HepG2 (cell line): ENCODE measurements around the gene CAMK1G. TPM values are rescaled to one million over a fixed set of nuclear protein-coding genes. Genes with fewer than 3 reads are reported as not detected.
A peak's percentile ranks its signal among the peaks of the same experiment; 100 is the strongest.

Experiments used
- ATAC-seq: fragments of 200-7000 bp; cut with Tn5 transposase; 3 replicates; pipeline ENCODE4 v1.9.1; 2020; ENCODE audit warnings: mild to moderate bottlenecking, moderate library complexity
- BruUV-seq: library from RNA; stranded (reverse); fragments of 400-500 nt; replicated peaks from 2 replicates; lab custom pipeline; 2021; lab: Mats Ljungman, UMichigan
- CTCF ChIA-PET: fragments of 300-600 bp; formaldehyde crosslinking; extraction: SDS; loops from one replicate; lab custom pipeline; 2021; ENCODE audit warnings: low total read pairs, inconsistent platforms, low intra/inter-chr PET ratio; lab: Yijun Ruan, JAX
- POLR2A ChIA-PET: fragments of 350-600 bp; sonication (Branson Sonifier 250); formaldehyde crosslinking; loops from one replicate; lab custom pipeline; 2020; ENCODE audit warnings: antibody characterized with exemption, inconsistent platforms; lab: Yijun Ruan, JAX
- DNase-seq: peaks from one replicate; pipeline ENCODE4 v3.0.0-alpha.2; 2015; ENCODE audit warnings: low spot score
- FAIRE-seq: peaks from 3 replicates; lab custom pipeline; 2011; peaks lifted over from hg19 to GRCh38; lab: Jason Lieb, UNC
- H2AFZ ChIP-seq: one replicate; pipeline ENCODE4 v1.6.1; 2011; ENCODE audit warnings: low read length, inconsistent platforms
- H3K27ac ChIP-seq: fragments of 300-600 bp; 3 replicates; pipeline ENCODE4 v1.8.0; 2011; ENCODE audit warnings: mixed run types, mild to moderate bottlenecking, mixed read lengths, low read length, inconsistent platforms; ENCODE audit not compliant: insufficient read depth; ENCODE audit errors: extremely low read length
- H3K27me3 ChIP-seq, 2 experiments: fragments of 200-600 bp in 1 of 2; 2 replicates in 1 of 2; 3 replicates in 1 of 2; pipeline versions ENCODE4 v1.6.0 to v1.8.0; 2011; ENCODE audit warnings: low read length in 2 of 2, mild to moderate bottlenecking in 2 of 2, moderate library complexity in 2 of 2, inconsistent platforms in 1 of 2; ENCODE audit not compliant: insufficient read depth in 2 of 2, control insufficient read depth in 1 of 2
- H3K36me3 ChIP-seq, 2 experiments: fragments of 200-600 bp in 1 of 2; replicated peaks in 1 of 2; 2 replicates in 1 of 2; 3 replicates in 1 of 2; pipeline versions ENCODE4 v1.5.1 to v1.8.0; 2011; ENCODE audit warnings: low read length in 2 of 2, inconsistent platforms in 1 of 2; ENCODE audit not compliant: insufficient read depth in 2 of 2, control insufficient read depth in 1 of 2
- H3K4me1 ChIP-seq: 2 replicates; pipeline ENCODE4 v1.5.1; 2012; ENCODE audit warnings: low read length, inconsistent platforms; ENCODE audit not compliant: insufficient read depth
- H3K4me2 ChIP-seq: 2 replicates; pipeline ENCODE4 v1.6.0; 2011; ENCODE audit warnings: low read depth, low read length, inconsistent platforms
- H3K4me3 ChIP-seq, 3 experiments: fragments of 200-600 bp in 1 of 3; sonication (generic), shearing (Covaris generic) in 1 of 3; replicated peaks in 1 of 3; 2 replicates each; pipeline ENCODE4 v1.5.1; 2011 to 2016; ENCODE audit warnings: low read length in 3 of 3, inconsistent platforms in 2 of 3, low read depth in 2 of 3, mild to moderate bottlenecking in 2 of 3, control low read depth in 1 of 3, mixed read lengths in 1 of 3; ENCODE audit not compliant: insufficient read depth in 1 of 3
- H3K79me2 ChIP-seq: one replicate; pipeline ENCODE4 v1.6.1; 2011; ENCODE audit warnings: low read length, inconsistent platforms; ENCODE audit not compliant: insufficient read depth
- H3K9ac ChIP-seq: 2 replicates; pipeline ENCODE4 v1.6.0; 2011; ENCODE audit warnings: mild to moderate bottlenecking, low read depth, low read length, inconsistent platforms; ENCODE audit not compliant: insufficient read depth
- H3K9me3 ChIP-seq: 2 replicates; pipeline ENCODE4 v1.5.1; 2012; ENCODE audit warnings: mild to moderate bottlenecking, low read length
- H4K20me1 ChIP-seq: 2 replicates; pipeline ENCODE4 v1.6.0; 2011; ENCODE audit warnings: inconsistent platforms, mild to moderate bottlenecking, low read length, moderate library complexity; ENCODE audit not compliant: insufficient read depth
- BCL6 ChIP-seq: IDR thresholded peaks from 2 replicates; pipeline ENCODE4 v1.6.1; 2016; ENCODE audit warnings: missing genetic modification reagents, missing compliant biosample characterization
- GABPB1 ChIP-seq: IDR thresholded peaks from 2 replicates; pipeline ENCODE4 v1.6.1; 2016; ENCODE audit warnings: mild to moderate bottlenecking, missing genetic modification reagents, moderate library complexity, missing compliant biosample characterization
- GATAD2A ChIP-seq: IDR thresholded peaks from 2 replicates; pipeline ENCODE4 v1.6.1; 2016
- NCOA1 ChIP-seq: sonication (generic); formaldehyde crosslinking; IDR thresholded peaks from 2 replicates; pipeline ENCODE4 v1.9.0; 2021; ENCODE audit warnings: missing genetic modification reagents
- RARA ChIP-seq: IDR thresholded peaks from 2 replicates; pipeline ENCODE4 v1.6.1; 2016; ENCODE audit warnings: missing genetic modification reagents, missing compliant biosample characterization
- SALL1 ChIP-seq: sonication (generic); formaldehyde crosslinking; IDR thresholded peaks from 2 replicates; pipeline ENCODE4 v1.8.0; 2022; ENCODE audit warnings: mild to moderate bottlenecking, missing genetic modification reagents
- SOX13 ChIP-seq, 3 experiments: fragments of 450-650 bp in 1 of 3; sonication (generic) in 1 of 3; formaldehyde crosslinking in 1 of 3; IDR thresholded peaks in 2 of 3; conservative IDR thresholded peaks in 1 of 3; 2 replicates each; pipeline versions ENCODE4 v1.5.0 to v1.6.1; 2016 to 2020; ENCODE audit warnings: antibody characterized with exemption in 1 of 3, mild to moderate bottlenecking in 1 of 3, missing compliant biosample characterization in 1 of 3, missing genetic modification reagents in 1 of 3, moderate library complexity in 1 of 3
- ZNF75D ChIP-seq: sonication (generic); formaldehyde crosslinking; IDR thresholded peaks from 2 replicates; pipeline ENCODE4 v1.8.1; 2023; ENCODE audit warnings: missing genetic modification reagents, mild to moderate bottlenecking, borderline replicate concordance
- WGBS: methylation state at CpG from one replicate; pipeline ENCODE4 v1.1.6; 2017; ENCODE audit warnings: low lambda C conversion rate; 5-methylcytosine and 5-hydroxymethylcytosine counted together
- in situ Hi-C: cut with HindIII; loops from 2 replicates; pipeline ENCODE4 v1.10.0; 2017; ENCODE audit warnings: low pct_unique_long_range_greater_than_20kb; ENCODE audit not compliant: extremely low pct_ligation_motif_present
- intact Hi-C: fragments of 100-400 bp; cut with micrococcal nuclease; formaldehyde crosslinking; loops from one replicate; pipeline ENCODE4 v1.10.0; 2022; ENCODE audit not compliant: unreplicated experiment
- polyA plus RNA-seq, 8 experiments: library from polyadenylated mRNA; depleted of rRNA in 3 of 8; stranded (reverse) in 7 of 8; unstranded in 1 of 8; fragments of >200 nt; fragmentation: Illumina TruSeq in 4 of 8; extraction: Trizol in 4 of 8; gene quantifications; 2 replicates each; pipeline versions ENCODE4 v1.2.1 to v1.2.3, GENCODE V29; 2011 to 2016; ENCODE audit warnings: low read depth in 4 of 8, missing spikeins in 1 of 8, mixed read lengths in 1 of 8; ENCODE audit not compliant: insufficient read depth in 1 of 8
- total RNA-seq, 5 experiments: library from RNA; depleted of rRNA; stranded (reverse); fragments of >200 nt; fragmentation: Illumina TruSeq; extraction: Trizol; gene quantifications; 2 replicates each; pipeline ENCODE4 v1.2.3, GENCODE V29; 2016; ENCODE audit warnings: low read depth in 1 of 5

CAMK1G gene
- total and polyA plus RNA-seq, 2 of the 13 experiments (the other 11 are each of a cell fraction or from before 2014, with no cell fraction given): not detected

GRCh38 chr1:209621286-209621685 lies 37.8 kb downstream of the CAMK1G start:
- H3K36me3 ChIP-seq: no peaks in the 10 kb centered on the region
- H3K79me2 ChIP-seq: no peaks in the 10 kb centered on the region
- ATAC-seq (no peak), FAIRE-seq (no peak), DNase-seq (no peak)
- CTCF ChIA-PET: no interaction called here
- H3K27ac ChIP-seq: no peak overlapping the region
- TF ChIP-seq ZNF75D: no peak
- no peak for TF ChIP-seq SALL1 (CRISPR knock-in tag)
- H3K9ac ChIP-seq: no peak overlapping the region
- H3K4me1 ChIP-seq: peaks cover 9% of the 10 kb centered on the region
- H3K4me2 ChIP-seq: no peak overlapping the region
- no TSS peak for BruUV-seq
- 13% methylated on average over 4 of the region's 4 CpGs for WGBS
- H3K4me3 ChIP-seq: no peak overlapping the region
- no peaks in the 10 kb centered on the region for H4K20me1 ChIP-seq
- H2AFZ ChIP-seq: no peak overlapping the region
- no peaks in the 10 kb centered on the region for H3K9me3 ChIP-seq
- no peaks in the 10 kb centered on the region; a peak in 1 of 5 replicates for H3K27me3 ChIP-seq
- in situ Hi-C loops (no loop called here), intact Hi-C loops (no loop called here)
- POLR2A ChIA-PET: no interaction called here

GRCh38 chr1:209621741-209622655 lies 38.5 kb downstream of the CAMK1G start:
- H3K9ac ChIP-seq: no peak overlapping the region
- in situ Hi-C loops: no loop called here
- no peak overlapping the region for H2AFZ ChIP-seq
- H3K4me3 ChIP-seq: no peak overlapping the region
- no peak overlapping the region for H3K27ac ChIP-seq
- no peaks in the 10 kb centered on the region for H3K9me3 ChIP-seq
- H4K20me1 ChIP-seq: no peaks in the 10 kb centered on the region
- no peak for FAIRE-seq
- WGBS: 47% methylated on average over 6 of the region's 11 CpGs
- BruUV-seq: no TSS peak
- peak; percentile 20 for DNase-seq
- no peaks in the 10 kb centered on the region for H3K36me3 ChIP-seq
- peaks cover 9% of the 10 kb centered on the region for H3K4me1 ChIP-seq
- TF ChIP-seq NCOA1: no peak
- peak; percentile 32; the same call in 1 of the 2 replicates for TF ChIP-seq GATAD2A
- no peak for TF ChIP-seq SOX13 (IDR thresholded peaks at IDR 0.05)
- TF ChIP-seq SOX13 (CRISPR knock-in tag; conservative IDR thresholded peaks at IDR 0.05 in 1 of 2, IDR thresholded peaks at IDR 0.05 in 1 of 2): peak in 1 of 2 experiments; percentile 19; a peak in 1 of 4 replicates
- no peak for TF ChIP-seq GABPB1 (CRISPR knock-in tag)
- peak; percentile 77 for TF ChIP-seq BCL6 (CRISPR knock-in tag)
- peak; percentile 42; the same call in 1 of the 2 replicates for TF ChIP-seq RARA
- H3K79me2 ChIP-seq: no peaks in the 10 kb centered on the region
- POLR2A ChIA-PET: no interaction called here
- CTCF ChIA-PET: no interaction called here
- H3K4me2 ChIP-seq: no peak overlapping the region
- ATAC-seq: no peak; the same call in 2 of the 3 replicates
- no peaks in the 10 kb centered on the region; a peak in 1 of 5 replicates for H3K27me3 ChIP-seq
- intact Hi-C loops: no loop called here
